LNCAP (cell line): ENCODE results near the gene FSD1L.

Experiments used
- CTCF ChIP-seq: fragments of 450-650 bp; IDR thresholded peaks from 2 replicates; pipeline ENCODE4 v1.5.1; 2017; ENCODE audit warnings: mild to moderate bottlenecking

FSD1L gene

DNA sequence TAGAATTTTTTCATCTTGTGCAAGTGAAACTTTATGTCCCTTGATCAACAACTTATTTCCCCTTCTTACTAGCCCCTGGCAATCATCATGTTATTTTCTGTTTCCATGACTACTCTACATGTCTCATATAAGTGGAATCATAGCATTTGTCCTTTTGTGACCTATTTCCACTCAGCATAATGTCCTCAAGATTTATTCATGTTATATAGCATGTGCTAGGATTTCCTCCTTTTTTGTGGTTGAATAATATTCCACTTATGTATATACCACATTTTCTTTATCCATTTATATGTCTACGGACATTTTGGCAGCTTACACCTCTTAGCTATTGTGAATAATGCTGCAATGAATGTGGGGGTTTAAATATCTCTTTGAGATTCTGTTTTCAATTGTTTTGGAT lies 21.0 kb downstream of the FSD1L start:
- no peak for TF ChIP-seq CTCF

- no peak for TF ChIP-seq CTCF
Observed at GRCh38 chr9:105473221-105473620, 25.4 kb downstream of the FSD1L start.

- peak; percentile 48; the same call in 1 of the 2 replicates for TF ChIP-seq CTCF
Observed at GRCh38 chr9:105475302-105475701, 27.5 kb downstream of the FSD1L start.

GRCh38 chr9:105479846-105480245 lies 32.0 kb downstream of the FSD1L start:
- TF ChIP-seq CTCF, result no peak

GRCh38 chr9:105483618-105484017 lies 35.8 kb downstream of the FSD1L start:
- TF ChIP-seq CTCF, result no peak

DNA sequence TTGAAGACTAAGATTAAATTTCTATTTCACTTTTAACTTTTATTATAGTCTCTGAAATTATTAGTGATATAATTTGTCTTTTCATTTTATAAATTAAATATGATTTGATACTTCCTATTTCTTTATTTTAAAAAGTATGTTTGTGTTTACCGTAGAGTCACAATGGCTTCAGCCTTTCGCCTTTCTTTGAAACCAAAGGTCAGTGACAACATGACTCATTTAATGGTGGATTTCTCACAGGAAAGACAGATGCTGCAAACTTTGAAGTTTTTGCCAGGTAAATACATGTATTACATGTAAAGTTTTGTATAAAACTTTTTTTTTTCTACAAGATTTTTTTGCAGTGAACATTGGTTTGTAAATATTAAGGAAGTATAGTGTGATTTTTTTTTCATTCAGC lies 36.4 kb downstream of the FSD1L start:
- no peak for TF ChIP-seq CTCF

DNA sequence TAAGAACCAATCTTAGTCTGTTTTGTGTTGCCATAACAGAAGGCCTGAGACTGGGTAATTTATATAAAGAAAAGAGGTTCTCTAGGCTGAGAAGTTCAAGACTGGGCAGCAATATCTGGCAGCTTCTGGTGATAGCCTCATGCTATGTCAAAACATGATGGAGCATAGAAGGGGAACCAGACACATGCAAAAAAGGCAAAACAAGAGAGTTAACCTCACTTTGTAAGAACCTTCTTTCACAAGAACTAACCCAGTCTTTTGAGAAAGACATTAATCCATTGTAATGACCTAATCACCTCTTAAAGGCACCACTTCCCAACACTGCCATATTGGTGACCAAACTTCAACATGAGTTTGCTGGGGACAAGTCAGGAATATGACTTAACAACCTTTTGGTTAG lies 37.3 kb downstream of the FSD1L start:
- TF ChIP-seq CTCF, result no peak

- TF ChIP-seq CTCF, result no peak
Observed at GRCh38 chr9:105496826-105497225, 49.0 kb downstream of the FSD1L start.
